ENCODE data around the gene MXI1. TPM values are rescaled to one million over a fixed set of nuclear protein-coding genes. Genes with fewer than 3 reads are reported as not detected.

The MXI1 gene
- total RNA-seq, 4 donors from 2014 or later, result 27.4 to 52.9 (median 51.6) TPM

DNA sequence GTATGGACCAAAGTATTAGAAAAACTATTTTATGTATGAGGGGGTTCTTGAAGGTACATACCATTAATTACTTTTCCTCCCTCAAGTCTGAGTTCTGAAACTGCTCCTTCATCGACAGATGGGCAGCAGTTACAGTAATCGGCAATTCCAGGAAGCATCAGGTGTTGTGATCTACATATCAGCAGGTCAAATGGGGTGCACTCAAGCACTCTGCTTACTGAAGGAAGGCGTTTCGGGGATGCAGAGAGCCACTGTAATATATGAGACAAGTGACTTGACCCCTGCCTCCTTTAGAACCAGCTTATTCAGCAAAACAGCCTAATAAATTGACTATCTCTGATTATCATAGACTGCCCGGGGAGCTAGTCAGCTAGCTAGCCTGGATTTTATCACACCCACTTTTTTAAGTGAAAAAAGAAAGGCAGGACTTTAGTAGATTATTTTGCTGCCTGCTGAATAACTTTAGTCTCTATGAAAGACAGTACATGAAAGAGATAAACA, 93.1 kb downstream of the MXI1 start:
- Histone ChIP-seq H3K9me3 (no peaks in the 10 kb centered on the region), H3K27me3 (no peaks in the 10 kb centered on the region), H3K4me1 (peaks cover 4 to 10% of the 10 kb centered on the region in 2 donors), H3K36me3 (no peaks in the 10 kb centered on the region), H3K4me3 (no peak overlapping the region), H3K27ac (no peak overlapping the region)
- DNase-seq, result no peak
- no peak for TF ChIP-seq POLR2A (IDR thresholded peaks at IDR 0.05)
- TF ChIP-seq, protein P1, sequence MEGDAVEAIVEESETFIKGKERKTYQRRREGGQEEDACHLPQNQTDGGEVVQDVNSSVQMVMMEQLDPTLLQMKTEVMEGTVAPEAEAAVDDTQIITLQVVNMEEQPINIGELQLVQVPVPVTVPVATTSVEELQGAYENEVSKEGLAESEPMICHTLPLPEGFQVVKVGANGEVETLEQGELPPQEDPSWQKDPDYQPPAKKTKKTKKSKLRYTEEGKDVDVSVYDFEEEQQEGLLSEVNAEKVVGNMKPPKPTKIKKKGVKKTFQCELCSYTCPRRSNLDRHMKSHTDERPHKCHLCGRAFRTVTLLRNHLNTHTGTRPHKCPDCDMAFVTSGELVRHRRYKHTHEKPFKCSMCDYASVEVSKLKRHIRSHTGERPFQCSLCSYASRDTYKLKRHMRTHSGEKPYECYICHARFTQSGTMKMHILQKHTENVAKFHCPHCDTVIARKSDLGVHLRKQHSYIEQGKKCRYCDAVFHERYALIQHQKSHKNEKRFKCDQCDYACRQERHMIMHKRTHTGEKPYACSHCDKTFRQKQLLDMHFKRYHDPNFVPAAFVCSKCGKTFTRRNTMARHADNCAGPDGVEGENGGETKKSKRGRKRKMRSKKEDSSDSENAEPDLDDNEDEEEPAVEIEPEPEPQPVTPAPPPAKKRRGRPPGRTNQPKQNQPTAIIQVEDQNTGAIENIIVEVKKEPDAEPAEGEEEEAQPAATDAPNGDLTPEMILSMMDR (IDR thresholded peaks at IDR 0.05), result no peak
- intact Hi-C loops (cut with DNase I; ENCODE audit: low total_unique reads), result no loop called here

DNA sequence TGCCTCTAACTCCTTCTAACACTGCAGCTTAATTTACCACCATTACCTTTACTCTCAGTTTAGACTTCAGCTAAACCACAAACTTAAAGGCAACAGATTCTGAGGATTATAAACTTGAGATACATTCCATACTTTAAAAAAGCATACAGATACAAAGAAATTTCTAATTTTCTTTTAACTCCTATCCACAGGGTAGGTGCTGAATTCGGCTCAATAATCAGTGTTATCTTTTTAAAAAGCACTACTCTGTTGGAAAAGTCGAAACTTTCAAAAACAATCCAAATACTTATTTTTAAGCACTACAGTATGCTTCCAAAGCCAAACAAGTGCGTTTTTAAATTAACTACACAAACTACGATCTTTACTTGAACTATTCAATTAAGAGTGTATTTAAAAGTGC, 96.3 kb downstream of the MXI1 start:
- H3K36me3 ChIP-seq, result no peaks in the 10 kb centered on the region
- H3K27ac ChIP-seq, result peak overlapping the region in 1 of 2 donors; percentile 94
- H3K4me1 ChIP-seq, result peaks cover 4 to 10% of the 10 kb centered on the region in 2 donors
- peak overlapping the region; percentile 80 to 91 for H3K4me3 ChIP-seq
- no peak for TF ChIP-seq POLR2A (IDR thresholded peaks at IDR 0.05)
- TF ChIP-seq, protein P1 (IDR thresholded peaks at IDR 0.05), result no peak
- intact Hi-C loops (cut with DNase I; ENCODE audit: low total_unique reads), result no loop called here
- DNase-seq, result no peak
- H3K9me3 ChIP-seq, result no peaks in the 10 kb centered on the region
- H3K27me3 ChIP-seq, result no peaks in the 10 kb centered on the region

DNA sequence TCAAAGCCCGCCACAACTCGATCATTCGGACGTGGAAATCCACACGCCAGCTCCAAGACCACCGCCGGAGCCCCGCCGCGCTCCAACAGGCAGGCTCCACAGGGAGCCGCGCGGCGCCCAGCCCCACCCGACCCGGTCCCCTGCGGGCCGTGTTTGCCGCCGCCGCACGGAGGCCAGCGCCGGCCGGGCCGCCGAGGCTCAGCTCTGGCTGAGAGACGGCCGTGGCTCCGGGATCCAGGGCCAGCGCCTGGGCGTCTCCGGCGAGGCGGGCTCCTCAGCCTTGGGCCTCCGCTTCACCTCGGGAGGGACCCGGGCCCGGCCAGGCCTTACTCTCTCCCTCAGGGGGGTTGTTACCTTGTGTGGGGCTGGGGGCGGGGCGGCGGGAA, 97.0 kb downstream of the MXI1 start:
- intact Hi-C loops (cut with DNase I; ENCODE audit: low total_unique reads), result no loop called here
- no peak for DNase-seq
- H3K27ac ChIP-seq, result peak overlapping the region; percentile 93 to 94
- H3K27me3 ChIP-seq, result no peaks in the 10 kb centered on the region
- no peaks in the 10 kb centered on the region for H3K9me3 ChIP-seq
- H3K36me3 ChIP-seq, result no peaks in the 10 kb centered on the region
- H3K4me3 ChIP-seq, result peak overlapping the region; percentile 80 to 91
- no peak for TF ChIP-seq POLR2A (IDR thresholded peaks at IDR 0.05)
- TF ChIP-seq, protein P1 (IDR thresholded peaks at IDR 0.05), result no peak
- peaks cover under 1 to 10% of the 10 kb centered on the region in 2 donors for H3K4me1 ChIP-seq

DNA sequence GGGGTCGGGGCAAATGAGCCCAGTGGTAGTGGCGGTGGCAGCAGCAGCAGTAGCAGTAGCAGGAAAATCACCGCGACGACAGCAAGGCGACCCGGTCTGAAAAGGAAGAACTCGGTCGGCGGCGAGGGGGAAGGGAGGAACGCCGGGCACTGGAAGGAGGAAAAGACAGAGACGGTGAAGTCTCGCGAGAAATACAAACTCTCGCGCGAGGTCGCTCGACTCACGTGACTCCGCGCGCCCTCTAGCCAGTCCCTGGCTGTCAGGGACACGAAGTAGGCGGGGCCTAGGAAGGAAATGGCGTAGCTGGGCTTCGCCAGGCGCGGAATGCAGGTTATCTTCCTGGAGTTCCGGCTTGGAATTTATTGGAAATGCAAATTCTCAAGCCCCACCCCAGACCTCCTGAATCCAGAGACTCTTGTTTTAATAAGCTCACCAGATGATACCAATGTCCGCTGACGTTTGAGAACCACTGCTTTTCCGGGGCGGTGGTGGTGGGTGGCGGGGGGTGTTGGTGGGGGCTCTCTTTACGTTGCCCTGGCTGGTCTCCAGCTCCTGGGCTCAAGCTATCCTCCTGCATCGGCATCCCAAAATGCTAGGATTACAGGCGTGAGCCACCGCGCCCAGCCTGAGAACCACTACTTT, 97.5 kb downstream of the MXI1 start, which contains the start of gene SMNDC1:
Gene SMNDC1 (minus strand): TSS at position 141 of the 642 bp plus-strand sequence. CDS start 1,333 bp downstream, outside the sequence.
- intact Hi-C loops (cut with DNase I; ENCODE audit: low total_unique reads), result no loop called here

More for the DNA sequence above, 97.5 kb downstream of the MXI1 start, which contains the start of gene SMNDC1:
- Histone ChIP-seq H3K4me1 (peaks cover 0 to 10% of the 10 kb centered on the region in 2 donors), H3K27ac (peak within 1 kb of the TSS; percentile 93 to 94), H3K9me3 (no peaks in the 10 kb centered on the region), H3K4me3 (peak within 1 kb of the TSS; percentile 80 to 91), H3K36me3 (no peaks in the 10 kb centered on the region), H3K27me3 (no peaks in the 10 kb centered on the region)
- TF ChIP-seq POLR2A (IDR thresholded peaks at IDR 0.05), result peak; percentile 70 to 79
- TF ChIP-seq, protein P1 (IDR thresholded peaks at IDR 0.05), result no peak
- peak; percentile 98 to 99 for DNase-seq

All from uterus (tissue), 4 donors.